Measurements from ENCODE around the gene BPGM. TPM values are rescaled to one million over a fixed set of nuclear protein-coding genes. Genes with fewer than 3 reads are reported as not detected.

Gene BPGM
- total and polyA plus RNA-seq, 2 donors (not counting 1 experiment from before 2014, with no cell fraction given): 7.0 to 9.7 TPM

GRCh38 chr7:134630237-134630636, 16.4 kb upstream of the BPGM start:
- H3K4me3 Mint-ChIP-seq: no peak overlapping the region
- Histone ChIP-seq H3K27ac (ENCODE audit: low read length in 2 of 2) (no peak overlapping the region), H3K4me2 (replicated peaks; ENCODE audit: low read depth, low read length, poor library complexity, severe bottlenecking) (no peak overlapping the region), H4K20me1 (ENCODE audit: control insufficient read depth, insufficient read depth, low read length, poor library complexity, severe bottlenecking) (no peaks in the 10 kb centered on the region), H3K9ac (ENCODE audit: low read length) (no peak overlapping the region), H3K9me3 (ENCODE audit: control extremely low read depth in 1 of 3, control insufficient read depth in 2 of 3, insufficient read depth in 1 of 3, low read length in 2 of 3) (no peaks in the 10 kb centered on the region), H3K36me3 (replicated peaks in 1 of 2; ENCODE audit: control extremely low read depth in 1 of 2, control insufficient read depth in 1 of 2, extremely low read depth in 1 of 2, insufficient read depth in 2 of 2, low read length in 1 of 2) (no peaks in the 10 kb centered on the region), H3K79me2 (ENCODE audit: control insufficient read depth, insufficient read depth, low read length) (no peaks in the 10 kb centered on the region), H2AFZ (ENCODE audit: insufficient read depth, low read depth, low read length, poor library complexity, severe bottlenecking) (no peak overlapping the region), H3K4me1 (ENCODE audit: control insufficient read depth in 2 of 2, insufficient read depth in 2 of 2, low read length in 2 of 2) (no peaks in the 10 kb centered on the region), H3K4me3 (ENCODE audit: control extremely low read depth in 1 of 5, extremely low read depth in 1 of 5, insufficient read depth in 1 of 5, low read depth in 2 of 5, low read length in 4 of 5) (no peak overlapping the region), H3K27me3 (replicated peaks in 1 of 4; ENCODE audit: control extremely low read depth in 1 of 4, control insufficient read depth in 3 of 4, insufficient read depth in 4 of 4, low read length in 3 of 4) (peaks cover 0 to 13% (median 3%) of the 10 kb centered on the region in 4 experiments)
- POLR2A ChIA-PET: no interaction called here
- H3K27me3 Mint-ChIP-seq: peaks cover 48% of the 10 kb centered on the region
- H3K4me1 Mint-ChIP-seq: no peaks in the 10 kb centered on the region
- WGBS (ENCODE audit: insufficient coverage): no CpG with 5 or more reads among the region's 1 CpG
- CTCF ChIA-PET: interaction anchor here (1.2 to 8.6 kb wide), 4 partner anchors 24 to 322 kb away, joined by 3 to 106 read pairs (median 32); no protein-coding TSS in a partner anchor
- TF ChIP-seq CTCF (IDR thresholded peaks at IDR 0.05): no peak
- no peak for TF ChIP-seq EZH2 (IDR thresholded peaks at IDR 0.05; ENCODE audit: borderline replicate concordance, insufficient read depth, low read depth, low read length, poor library complexity, severe bottlenecking)
- intact Hi-C loops (cut with micrococcal nuclease): loop anchor here (5.0 kb wide), 2 partner anchors 122 to 542 kb away; partner anchors contain the start of gene CYREN
- DNase-seq (no peak), ATAC-seq (ENCODE audit: low read depth) (no peak)
- H3K27ac Mint-ChIP-seq: no peak overlapping the region
- H3K9me3 Mint-ChIP-seq (ENCODE audit: insufficient read depth): no peaks in the 10 kb centered on the region

DNA sequence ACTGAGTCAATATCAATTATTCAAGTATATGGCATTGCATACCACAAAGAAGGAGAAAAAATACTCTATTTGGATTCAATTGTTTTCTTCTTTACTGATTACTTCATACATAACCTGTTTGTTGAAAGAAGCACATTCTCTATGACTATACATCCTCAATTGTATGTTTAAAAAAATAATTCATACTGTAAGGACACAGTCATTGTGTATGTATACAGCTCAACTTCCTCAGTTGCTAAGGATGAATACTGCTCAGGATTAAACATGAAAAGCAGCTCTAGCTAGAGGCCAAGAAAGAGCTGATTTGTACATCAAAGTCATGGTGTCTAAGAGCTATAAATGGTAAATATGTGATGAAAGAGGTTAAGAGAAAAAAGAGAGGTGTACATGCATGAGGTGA, 15.8 kb upstream of the BPGM start:
- Mint-ChIP-seq H3K27ac (no peak overlapping the region), H3K4me1 (peaks cover 2% of the 10 kb centered on the region), H3K4me3 (no peak overlapping the region), H3K9me3 (ENCODE audit: insufficient read depth) (no peaks in the 10 kb centered on the region), H3K27me3 (peaks cover 43% of the 10 kb centered on the region)
- Histone ChIP-seq H3K4me1 (ENCODE audit: control insufficient read depth in 2 of 2, insufficient read depth in 2 of 2, low read length in 2 of 2) (peaks cover 0 to 3% of the 10 kb centered on the region in 2 donors), H2AFZ (ENCODE audit: insufficient read depth, low read depth, low read length, poor library complexity, severe bottlenecking) (no peak overlapping the region), H3K79me2 (ENCODE audit: control insufficient read depth, insufficient read depth, low read length) (no peaks in the 10 kb centered on the region), H3K9me3 (ENCODE audit: control extremely low read depth in 1 of 3, control insufficient read depth in 2 of 3, insufficient read depth in 1 of 3, low read length in 2 of 3) (no peaks in the 10 kb centered on the region), H3K9ac (ENCODE audit: low read length) (no peak overlapping the region), H3K27me3 (replicated peaks in 1 of 4; ENCODE audit: control extremely low read depth in 1 of 4, control insufficient read depth in 3 of 4, insufficient read depth in 4 of 4, low read length in 3 of 4) (peaks cover 0 to 13% (median 3%) of the 10 kb centered on the region in 4 experiments), H3K4me2 (replicated peaks; ENCODE audit: low read depth, low read length, poor library complexity, severe bottlenecking) (no peak overlapping the region), H3K4me3 (ENCODE audit: control extremely low read depth in 1 of 5, extremely low read depth in 1 of 5, insufficient read depth in 1 of 5, low read depth in 2 of 5, low read length in 4 of 5) (no peak overlapping the region), H3K36me3 (replicated peaks in 1 of 2; ENCODE audit: control extremely low read depth in 1 of 2, control insufficient read depth in 1 of 2, extremely low read depth in 1 of 2, insufficient read depth in 2 of 2, low read length in 1 of 2) (no peaks in the 10 kb centered on the region), H4K20me1 (ENCODE audit: control insufficient read depth, insufficient read depth, low read length, poor library complexity, severe bottlenecking) (no peaks in the 10 kb centered on the region), H3K27ac (ENCODE audit: low read length in 2 of 2) (no peak overlapping the region)
- DNase-seq (no peak), ATAC-seq (ENCODE audit: low read depth) (no peak)
- ChIA-PET POLR2A (no interaction called here), CTCF (interaction anchor here (0.9 to 8.6 kb wide), 8 partner anchors 18 to 321 kb away, joined by 3 to 106 read pairs (median 24); no protein-coding TSS in a partner anchor)
- intact Hi-C loops (cut with micrococcal nuclease): loop anchor here (5.0 kb wide), 2 partner anchors 121 to 541 kb away; partner anchors contain the start of gene CYREN
- TF ChIP-seq CTCF (IDR thresholded peaks at IDR 0.05) (no peak), EZH2 (IDR thresholded peaks at IDR 0.05; ENCODE audit: borderline replicate concordance, insufficient read depth, low read depth, low read length, poor library complexity, severe bottlenecking) (no peak)
